Esophagus muscularis mucosa (tissue), 3 donors: ENCODE data around the gene ARHGAP31.

Experiments
- POLR2AphosphoS5 ChIP-seq, 2 donors: sonication (generic); formaldehyde crosslinking; IDR thresholded peaks; one replicate each; pipeline ENCODE4 v1.6.1; 2017; ENCODE audit warnings: antibody characterized with exemption in 2 of 2
- TF ChIP-seq, protein P1 (sequence below), 3 experiments: fragments of 200-600 bp in 2 of 3; fragments of 450-650 bp in 1 of 3; sonication (generic) in 2 of 3; IDR thresholded peaks; one replicate each; pipeline ENCODE4 v1.5.1; 2017 to 2019; ENCODE audit warnings: antibody characterized with exemption in 3 of 3, mild to moderate bottlenecking in 2 of 3, moderate library complexity in 1 of 3

- no peak for TF ChIP-seq POLR2AphosphoS5 (IDR thresholded peaks at IDR 0.05)
- TF ChIP-seq, protein P1, sequence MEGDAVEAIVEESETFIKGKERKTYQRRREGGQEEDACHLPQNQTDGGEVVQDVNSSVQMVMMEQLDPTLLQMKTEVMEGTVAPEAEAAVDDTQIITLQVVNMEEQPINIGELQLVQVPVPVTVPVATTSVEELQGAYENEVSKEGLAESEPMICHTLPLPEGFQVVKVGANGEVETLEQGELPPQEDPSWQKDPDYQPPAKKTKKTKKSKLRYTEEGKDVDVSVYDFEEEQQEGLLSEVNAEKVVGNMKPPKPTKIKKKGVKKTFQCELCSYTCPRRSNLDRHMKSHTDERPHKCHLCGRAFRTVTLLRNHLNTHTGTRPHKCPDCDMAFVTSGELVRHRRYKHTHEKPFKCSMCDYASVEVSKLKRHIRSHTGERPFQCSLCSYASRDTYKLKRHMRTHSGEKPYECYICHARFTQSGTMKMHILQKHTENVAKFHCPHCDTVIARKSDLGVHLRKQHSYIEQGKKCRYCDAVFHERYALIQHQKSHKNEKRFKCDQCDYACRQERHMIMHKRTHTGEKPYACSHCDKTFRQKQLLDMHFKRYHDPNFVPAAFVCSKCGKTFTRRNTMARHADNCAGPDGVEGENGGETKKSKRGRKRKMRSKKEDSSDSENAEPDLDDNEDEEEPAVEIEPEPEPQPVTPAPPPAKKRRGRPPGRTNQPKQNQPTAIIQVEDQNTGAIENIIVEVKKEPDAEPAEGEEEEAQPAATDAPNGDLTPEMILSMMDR (IDR thresholded peaks at IDR 0.05) = no peak
These were observed 109.0 kb downstream of the ARHGAP31 start for GRCh38 chr3:119403201-119403600.
